GM18867 (cell line): ENCODE measurements around the gene MROH7.
A peak's percentile ranks its signal among the peaks of the same experiment; 100 is the strongest.

Experiments used
- ATAC-seq: cut with Tn5 transposase; IDR thresholded peaks from one replicate; pipeline ENCODE4 v1.9.1; 2021; ENCODE audit warnings: mild to moderate bottlenecking, moderate library complexity; ENCODE audit not compliant: unreplicated experiment

The MROH7 gene

GRCh38 chr1:54649921-54650320 lies 8.3 kb downstream of the MROH7 start:
- no peak for ATAC-seq

GRCh38 chr1:54650417-54650816 lies 8.8 kb downstream of the MROH7 start:
- ATAC-seq: no peak

GRCh38 chr1:54651608-54652007 lies 10.0 kb downstream of the MROH7 start:
- ATAC-seq: no peak

DNA sequence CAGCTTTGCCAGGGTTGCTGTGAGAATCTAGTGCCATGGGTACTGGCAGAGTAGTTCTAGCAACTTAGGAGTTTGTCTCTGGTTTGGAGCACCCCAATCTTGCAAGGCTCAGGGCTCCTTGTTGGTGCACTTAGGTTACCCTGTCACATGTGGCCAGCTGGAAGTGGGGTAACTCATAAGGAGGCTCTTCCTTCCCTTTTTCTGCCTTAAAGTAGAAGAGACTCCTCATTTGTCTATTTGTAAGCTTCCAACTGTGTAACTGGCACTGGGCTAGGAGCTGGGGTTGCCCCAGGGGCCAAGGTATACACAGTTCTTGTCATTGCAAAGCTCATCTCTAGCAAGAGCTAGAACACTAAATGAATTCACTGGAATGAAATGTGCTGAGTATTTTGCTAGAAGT lies 10.6 kb downstream of the MROH7 start:
- no peak for ATAC-seq

GRCh38 chr1:54653036-54653435 lies 11.4 kb downstream of the MROH7 start:
- no peak for ATAC-seq

- no peak for ATAC-seq
These were observed 16.8 kb downstream of the MROH7 start for GRCh38 chr1:54658164-54658913.

- ATAC-seq: no peak
These were observed 22.1 kb downstream of the MROH7 start for GRCh38 chr1:54663725-54664124.

DNA sequence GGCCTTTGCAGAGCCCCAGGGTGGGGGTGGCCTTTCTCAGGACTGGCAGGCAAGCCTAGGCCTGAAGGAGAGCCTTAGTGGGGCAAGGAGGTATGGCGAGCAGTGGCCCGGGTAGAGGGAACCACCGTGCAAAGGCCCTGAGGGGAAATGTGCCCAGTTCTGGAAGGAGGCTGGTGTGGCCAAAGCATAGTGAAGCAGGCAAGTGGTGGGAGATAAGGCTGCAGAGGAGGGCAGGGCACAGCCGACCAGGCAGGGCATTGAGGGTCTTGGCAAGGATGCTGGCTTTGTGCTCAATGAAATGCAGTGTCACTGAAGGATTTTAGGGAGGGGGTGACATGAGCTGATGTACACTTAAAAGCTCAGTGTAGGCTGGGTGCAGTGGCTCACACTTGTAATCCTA lies 22.8 kb downstream of the MROH7 start:
- ATAC-seq: no peak

GRCh38 chr1:54665852-54666251 lies 24.3 kb downstream of the MROH7 start:
- no peak for ATAC-seq

- ATAC-seq: no peak
These were observed 24.7 kb downstream of the MROH7 start for GRCh38 chr1:54666333-54666732.

- ATAC-seq: no peak
These were observed 26.2 kb downstream of the MROH7 start for GRCh38 chr1:54667797-54668196.

DNA sequence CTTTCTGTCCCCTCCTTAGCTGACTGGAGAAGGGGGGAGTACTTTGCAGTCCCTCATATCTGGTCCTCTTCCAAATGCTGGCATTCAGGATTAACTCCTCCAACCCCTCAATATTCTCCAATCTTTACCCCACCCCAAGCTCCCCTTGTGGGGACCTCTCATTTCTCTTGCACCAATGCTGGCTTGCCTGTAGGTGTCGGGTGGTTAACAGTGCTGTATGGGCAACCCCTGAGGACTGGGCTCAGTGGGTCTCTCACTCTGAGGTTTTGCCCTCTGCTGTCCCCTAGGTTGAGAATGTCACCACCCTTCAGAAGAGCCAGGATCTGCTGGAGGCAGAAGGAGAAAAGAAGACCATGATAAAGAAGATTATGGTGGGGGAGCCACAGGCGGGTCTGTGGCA lies 27.0 kb downstream of the MROH7 start:
- no peak for ATAC-seq

DNA sequence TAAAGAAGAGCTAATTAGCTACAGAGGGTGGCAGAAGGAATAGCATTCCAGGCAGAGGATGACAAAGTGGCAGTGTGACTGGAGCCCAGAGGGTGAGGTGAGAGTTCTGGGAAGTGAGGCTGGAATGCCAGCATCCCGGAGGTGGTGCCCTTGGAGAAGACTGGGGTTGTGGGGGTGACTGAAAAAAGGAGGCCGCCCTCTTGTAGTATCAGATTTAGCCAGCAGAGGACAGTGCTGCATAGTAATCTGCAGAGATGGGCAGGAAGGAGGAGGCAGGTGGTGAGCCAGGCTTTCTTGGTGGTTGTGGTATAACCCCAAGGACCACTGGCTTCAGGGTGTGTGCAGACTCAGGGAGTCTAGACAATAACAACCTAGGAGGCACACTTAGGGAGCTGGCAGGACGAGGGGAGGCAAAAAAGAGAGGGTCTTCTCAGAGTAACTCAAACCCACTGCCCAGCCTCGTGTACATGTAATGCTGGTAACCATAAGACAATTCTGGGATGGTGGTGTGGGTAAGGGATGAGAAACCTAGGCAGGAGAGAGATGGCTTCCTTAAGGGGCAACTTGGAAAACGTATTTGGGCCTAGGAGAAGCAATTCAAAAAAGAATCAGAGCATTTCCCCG lies 30.5 kb downstream of the MROH7 start:
- ATAC-seq: peak; percentile 54

- no peak for ATAC-seq
These were observed 37.4 kb downstream of the MROH7 start for GRCh38 chr1:54678776-54679643.

GRCh38 chr1:54679706-54680105 lies 38.1 kb downstream of the MROH7 start:
- no peak for ATAC-seq

GRCh38 chr1:54680387-54680786 lies 38.8 kb downstream of the MROH7 start:
- no peak for ATAC-seq

DNA sequence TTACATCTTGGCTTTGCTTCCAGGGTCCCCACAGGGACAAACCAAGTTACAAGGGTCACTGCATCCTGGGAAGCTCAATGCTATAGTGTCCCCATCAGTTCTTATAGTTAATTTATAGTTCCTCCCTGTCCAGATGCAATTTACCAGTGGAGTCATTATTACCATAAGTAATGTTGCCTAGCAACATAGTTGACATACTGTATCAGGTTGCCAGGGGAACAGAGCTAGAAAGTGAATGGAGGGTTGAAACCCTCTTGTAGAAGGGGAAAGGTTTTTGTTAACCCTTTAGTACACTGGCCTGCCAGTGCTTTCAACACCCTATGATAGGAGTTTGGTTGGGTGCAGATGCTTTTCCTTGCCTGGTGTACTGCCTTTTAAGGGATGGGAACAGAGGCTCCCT lies 39.8 kb downstream of the MROH7 start:
- no peak for ATAC-seq

GRCh38 chr1:54683453-54683852 lies 41.9 kb downstream of the MROH7 start:
- ATAC-seq: no peak

- ATAC-seq: no peak
These were observed 43.8 kb downstream of the MROH7 start for GRCh38 chr1:54685335-54685905.

GRCh38 chr1:54686155-54686554 lies 44.6 kb downstream of the MROH7 start:
- ATAC-seq: no peak

DNA sequence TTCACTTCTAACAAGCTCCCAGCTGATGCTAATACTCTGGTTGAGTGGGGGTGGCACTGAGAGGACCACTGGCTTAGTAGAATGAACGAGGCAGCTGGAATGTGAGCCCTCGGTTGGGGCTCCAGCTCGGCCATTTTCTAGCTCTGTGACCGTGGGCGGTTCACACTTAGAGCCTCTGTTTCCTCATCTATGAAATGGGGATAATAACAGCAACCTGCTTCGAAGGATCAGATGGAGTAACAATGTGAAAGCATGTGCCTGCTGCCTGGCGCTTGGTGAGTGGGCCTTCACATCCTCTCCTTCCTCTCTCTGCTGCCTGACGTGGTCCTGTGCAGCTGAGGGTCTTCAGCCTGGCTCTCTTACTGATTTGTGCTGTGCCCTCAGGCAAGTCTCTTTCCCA lies 53.2 kb downstream of the MROH7 start:
- ATAC-seq: no peak
